A549 (cell line): ENCODE measurements around the gene OCSTAMP.

ENCODE experiments used
- CBX2 ChIP-seq: fragments of 200-600 bp; sonication (generic); IDR thresholded peaks from 2 replicates; pipeline ENCODE4 v1.6.1; 2016; ENCODE audit warnings: low read depth, mild to moderate bottlenecking, borderline replicate concordance
- POLR2A ChIP-seq: IDR thresholded peaks from 2 replicates; pipeline ENCODE4 v1.6.1; 2012; ENCODE audit warnings: mild to moderate bottlenecking, low read length
- REST ChIP-seq: fragments of 200-600 bp; sonication (generic); IDR thresholded peaks from 2 replicates; pipeline ENCODE4 v1.6.1; 2016; ENCODE audit warnings: antibody characterized with exemption, mild to moderate bottlenecking, moderate library complexity
- SMC3 ChIP-seq: fragments of >200 bp; sonication (Bioruptor Twin); formaldehyde crosslinking; IDR thresholded peaks from 3 replicates; pipeline ENCODE4 v1.6.1; 2018; ENCODE audit warnings: inconsistent platforms
- TF ChIP-seq, protein P1 (sequence below): fragments of >200 bp; sonication (Bioruptor Twin); formaldehyde crosslinking; IDR thresholded peaks from 3 replicates; pipeline ENCODE4 v1.5.1; 2016

- TF ChIP-seq, protein P1, sequence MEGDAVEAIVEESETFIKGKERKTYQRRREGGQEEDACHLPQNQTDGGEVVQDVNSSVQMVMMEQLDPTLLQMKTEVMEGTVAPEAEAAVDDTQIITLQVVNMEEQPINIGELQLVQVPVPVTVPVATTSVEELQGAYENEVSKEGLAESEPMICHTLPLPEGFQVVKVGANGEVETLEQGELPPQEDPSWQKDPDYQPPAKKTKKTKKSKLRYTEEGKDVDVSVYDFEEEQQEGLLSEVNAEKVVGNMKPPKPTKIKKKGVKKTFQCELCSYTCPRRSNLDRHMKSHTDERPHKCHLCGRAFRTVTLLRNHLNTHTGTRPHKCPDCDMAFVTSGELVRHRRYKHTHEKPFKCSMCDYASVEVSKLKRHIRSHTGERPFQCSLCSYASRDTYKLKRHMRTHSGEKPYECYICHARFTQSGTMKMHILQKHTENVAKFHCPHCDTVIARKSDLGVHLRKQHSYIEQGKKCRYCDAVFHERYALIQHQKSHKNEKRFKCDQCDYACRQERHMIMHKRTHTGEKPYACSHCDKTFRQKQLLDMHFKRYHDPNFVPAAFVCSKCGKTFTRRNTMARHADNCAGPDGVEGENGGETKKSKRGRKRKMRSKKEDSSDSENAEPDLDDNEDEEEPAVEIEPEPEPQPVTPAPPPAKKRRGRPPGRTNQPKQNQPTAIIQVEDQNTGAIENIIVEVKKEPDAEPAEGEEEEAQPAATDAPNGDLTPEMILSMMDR, result no peak
- no peak for TF ChIP-seq POLR2A
- no peak for TF ChIP-seq SMC3
- no peak for TF ChIP-seq CBX2
- TF ChIP-seq REST, result no peak
Observed at GRCh38 chr20:46576774-46577395, 26.4 kb upstream of the OCSTAMP start.
